ENCODE measurements around the gene PLEKHO2. TPM values are rescaled to one million over a fixed set of nuclear protein-coding genes. Genes with fewer than 3 reads are reported as not detected.

The PLEKHO2 gene
- total and polyA plus RNA-seq, 2 of the 8 experiments (the other 6 are each of a cell fraction or from before 2014, with no cell fraction given) = 16.9 to 20.1 TPM

- TF ChIP-seq NANOG (IDR thresholded peaks at IDR 0.05; ENCODE audit: insufficient read depth, low read depth, low read length, poor library complexity, severe bottlenecking) (no peak), POLR2A (IDR thresholded peaks at IDR 0.05; ENCODE audit: control extremely low read depth in 1 of 2, low read depth in 2 of 2, low read length in 2 of 2) (no peak; a peak in 1 of 3 replicates), CBX5 (IDR thresholded peaks at IDR 0.05; ENCODE audit: low read depth, low read length) (no peak)
Measured at GRCh38 chr15:64905119-64905831, 63.6 kb downstream of the PLEKHO2 start (continued).

Measured in H1 (cell line).